ENCODE measurements around the gene GLB1L.

Gene GLB1L

DNA sequence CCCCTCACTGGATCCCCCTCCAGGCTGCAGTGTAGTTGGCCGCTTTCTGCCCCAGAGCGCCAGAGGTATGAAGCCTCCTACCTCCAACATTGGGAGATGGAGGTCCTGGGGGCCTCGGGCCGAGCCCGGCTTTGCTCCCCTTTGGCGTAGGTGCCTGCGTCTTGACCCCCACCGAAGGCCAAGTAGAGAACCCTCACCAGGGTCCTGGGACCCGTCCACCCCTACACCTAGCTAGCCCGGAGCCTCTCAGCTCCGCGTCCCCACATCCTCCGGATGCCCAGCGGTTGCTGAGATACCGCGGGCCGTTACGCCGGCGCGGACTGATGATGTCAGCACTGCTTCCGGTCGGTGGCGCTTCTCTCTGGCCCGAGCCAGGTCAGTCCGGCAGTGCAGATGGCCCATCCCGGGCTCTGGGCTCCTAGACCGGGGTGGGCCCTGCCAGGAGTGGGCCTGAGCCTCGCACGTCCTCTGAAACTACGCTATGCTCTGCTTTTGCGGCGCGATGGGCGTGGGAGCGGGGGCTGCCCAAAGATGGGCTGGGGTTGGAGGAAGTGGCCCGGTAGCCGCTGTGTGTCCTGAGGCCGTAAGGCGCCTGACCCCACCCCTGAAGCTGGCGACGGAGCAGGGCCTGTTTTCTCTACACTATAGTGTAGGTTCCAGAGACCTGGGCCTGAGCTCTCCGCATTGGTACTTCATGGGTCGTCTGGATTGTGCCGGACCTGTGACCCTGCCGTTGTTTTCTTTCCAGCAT lies at the start of gene GLB1L, which contains the start of gene STK16:
Gene GLB1L, minus strand, starts transcription at position 297 of the 751 bp plus-strand sequence. CDS start 1,871 bp downstream, outside the sequence.
Gene STK16, plus strand, starts transcription at position 332 of the 751 bp plus-strand sequence. CDS start 521 bp downstream, outside the sequence.
- DNase-seq (ENCODE audit: low spot score): peak; percentile 91
- TF ChIP-seq CTCF (IDR thresholded peaks at IDR 0.05; ENCODE audit: extremely low read depth, missing control alignments): no peak

DNA sequence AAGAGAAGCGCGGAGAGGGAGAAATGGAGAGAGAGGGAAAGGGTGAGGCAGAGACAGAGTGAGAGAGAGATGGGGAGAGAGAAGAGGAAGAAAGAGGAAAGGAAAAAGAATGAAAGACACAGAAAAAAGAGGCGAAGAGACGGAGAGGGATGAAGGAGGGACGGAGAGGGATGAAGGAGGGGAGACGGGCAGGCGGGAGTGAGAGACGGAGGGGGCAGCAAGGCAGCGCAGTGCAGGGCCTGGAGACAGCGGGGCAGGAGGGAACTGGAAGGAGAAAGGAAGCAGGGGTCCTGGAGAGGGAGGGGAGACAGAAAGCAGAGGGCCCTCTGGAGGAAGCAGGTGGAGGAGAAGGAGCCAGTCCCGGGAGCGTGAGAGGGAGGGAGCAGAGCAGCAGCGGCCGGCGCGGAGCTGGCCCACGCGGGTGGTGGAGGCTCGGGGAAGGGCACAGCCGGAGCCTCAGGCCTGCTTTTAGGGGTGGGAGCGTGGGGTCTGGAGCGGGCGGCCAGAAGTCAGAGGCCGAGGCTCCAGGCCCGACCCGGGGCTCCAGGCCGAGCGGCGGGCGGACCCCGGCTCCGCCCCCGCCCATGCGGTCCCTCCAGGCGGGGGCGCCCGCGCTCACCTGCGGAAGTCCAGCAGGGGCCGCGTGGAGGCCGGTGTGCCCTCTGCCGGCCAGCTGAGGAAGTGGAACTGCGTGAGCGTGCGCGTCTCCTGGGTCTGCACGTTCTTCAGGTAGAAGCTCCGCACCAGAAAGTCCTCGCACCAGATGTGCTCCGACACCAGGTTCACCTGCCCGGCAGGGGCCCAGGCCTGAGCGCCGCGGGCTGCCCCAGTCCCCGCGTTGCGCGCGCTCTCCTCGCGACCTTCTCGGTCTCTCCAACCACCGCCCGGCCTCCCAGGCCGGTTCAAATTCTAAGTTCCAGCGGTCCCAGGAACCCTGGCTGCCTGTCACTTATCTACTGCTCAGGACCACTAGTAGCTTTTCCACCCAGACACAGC lies 49.4 kb upstream of the GLB1L start:
- peak; percentile 99 for DNase-seq (ENCODE audit: low spot score)
- TF ChIP-seq CTCF (IDR thresholded peaks at IDR 0.05; ENCODE audit: extremely low read depth, missing control alignments): peak; percentile 99

- no peak for TF ChIP-seq CTCF (IDR thresholded peaks at IDR 0.05; ENCODE audit: extremely low read depth, missing control alignments)
- DNase-seq (ENCODE audit: low spot score): no peak
Measured at GRCh38 chr2:219293736-219294231, 48.5 kb upstream of the GLB1L start.

- no peak for TF ChIP-seq CTCF (IDR thresholded peaks at IDR 0.05; ENCODE audit: extremely low read depth, missing control alignments)
- no peak for DNase-seq (ENCODE audit: low spot score)
Measured at GRCh38 chr2:219292616-219293015, 47.4 kb upstream of the GLB1L start.

DNA sequence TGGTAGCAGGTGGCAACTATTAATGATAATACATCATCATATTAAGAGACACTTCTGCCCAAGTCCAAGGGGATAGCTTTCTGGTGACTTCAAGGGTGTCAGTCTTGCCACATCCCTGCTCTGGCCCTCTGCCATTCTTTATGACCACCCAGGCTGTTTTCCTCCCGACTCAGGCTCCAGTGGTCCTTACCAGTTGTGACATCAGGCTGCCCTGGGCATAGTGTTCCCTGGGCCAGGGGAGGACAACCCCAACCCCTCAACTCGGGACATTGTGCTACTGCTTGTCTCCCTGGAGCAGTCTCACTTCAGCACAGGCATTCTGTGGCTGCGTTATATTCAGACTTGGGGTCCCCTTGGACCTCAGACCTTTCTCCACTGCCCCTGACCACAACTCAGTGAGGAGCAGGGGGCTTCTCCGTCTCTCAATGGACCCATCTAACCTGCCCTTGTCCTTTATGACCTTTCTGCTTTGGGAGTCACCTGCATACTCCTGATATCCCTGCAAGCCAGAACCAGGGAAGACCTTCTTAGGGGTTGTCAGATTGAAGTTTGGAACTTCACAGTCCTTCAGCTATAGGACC lies 46.8 kb upstream of the GLB1L start:
- no peak for DNase-seq (ENCODE audit: low spot score)
- no peak for TF ChIP-seq CTCF (IDR thresholded peaks at IDR 0.05; ENCODE audit: extremely low read depth, missing control alignments)

DNA sequence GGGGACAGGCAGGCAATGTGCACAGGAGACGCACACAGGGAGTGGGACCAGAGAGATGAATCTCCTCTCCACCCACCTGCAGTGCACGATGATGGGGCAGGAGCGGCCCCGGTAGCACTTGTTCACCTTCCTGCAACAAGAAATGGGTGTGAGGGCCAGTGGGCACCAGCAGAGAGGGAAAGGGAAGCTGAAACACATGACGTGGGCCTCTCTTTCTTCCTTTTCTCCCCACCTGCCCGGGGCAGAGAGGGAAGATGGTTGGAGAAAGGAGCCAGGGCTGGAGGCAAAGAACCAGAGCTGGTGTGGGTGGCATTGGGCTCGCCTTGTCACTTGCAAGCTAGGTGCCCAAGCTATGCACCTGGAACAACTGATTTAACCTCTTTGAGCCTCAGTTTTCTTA lies 46.1 kb upstream of the GLB1L start:
- DNase-seq (ENCODE audit: low spot score): no peak
- TF ChIP-seq CTCF (IDR thresholded peaks at IDR 0.05; ENCODE audit: extremely low read depth, missing control alignments): no peak
